Trophoblast cell (in vitro differentiated cells and primary cell): ENCODE results near the gene SMIM23.

Source experiments
- DNase-seq, 2 donors: peaks; one replicate each; pipeline ENCODE4 v3.0.0-alpha.2; 2016
- H2AFZ ChIP-seq: 2 replicates; pipeline ENCODE4 v1.6.1; 2013; ENCODE audit warnings: low read length, moderate library complexity, mild to moderate bottlenecking; ENCODE audit not compliant: insufficient read depth, poor library complexity
- H2AK5ac ChIP-seq: 2 replicates; pipeline ENCODE4 v1.6.1; 2013; ENCODE audit warnings: mild to moderate bottlenecking, low read length
- H2BK120ac ChIP-seq: 2 replicates; pipeline ENCODE4 v1.6.1; 2013; ENCODE audit warnings: low read length, mild to moderate bottlenecking, moderate library complexity; ENCODE audit not compliant: insufficient read depth, poor library complexity
- H2BK12ac ChIP-seq: 2 replicates; pipeline ENCODE4 v1.6.1; 2013; ENCODE audit warnings: mild to moderate bottlenecking, low read length, moderate library complexity
- H2BK5ac ChIP-seq: 2 replicates; pipeline ENCODE4 v1.6.1; 2013; ENCODE audit warnings: low read length, low read depth, moderate library complexity, mild to moderate bottlenecking; ENCODE audit not compliant: poor library complexity
- H3K14ac ChIP-seq: 2 replicates; pipeline ENCODE4 v1.6.1; 2013; ENCODE audit warnings: mild to moderate bottlenecking, low read length
- H3K18ac ChIP-seq: 2 replicates; pipeline ENCODE4 v1.6.1; 2013; ENCODE audit warnings: mild to moderate bottlenecking, low read length
- H3K23ac ChIP-seq: 2 replicates; pipeline ENCODE4 v1.6.1; 2013; ENCODE audit warnings: low read length
- H3K27ac ChIP-seq: 2 replicates; pipeline ENCODE4 v1.5.1; 2013; ENCODE audit warnings: low read depth, mild to moderate bottlenecking, inconsistent platforms, low read length, moderate library complexity
- H3K27me3 ChIP-seq: 2 replicates; pipeline ENCODE4 v1.6.1; 2013; ENCODE audit warnings: inconsistent platforms, mild to moderate bottlenecking, low read length, moderate library complexity; ENCODE audit not compliant: insufficient read depth
- H3K36me3 ChIP-seq, 2 experiments: 1 replicate in 1 of 2; 2 replicates in 1 of 2; pipeline ENCODE4 v1.6.1; 2013; ENCODE audit warnings: low read length in 2 of 2, mild to moderate bottlenecking in 2 of 2, moderate library complexity in 1 of 2; ENCODE audit not compliant: insufficient read depth in 2 of 2, control insufficient read depth in 1 of 2
- H3K4ac ChIP-seq: 2 replicates; pipeline ENCODE4 v1.6.1; 2013; ENCODE audit warnings: low read depth, mild to moderate bottlenecking, low read length, moderate library complexity
- H3K4me1 ChIP-seq, 2 experiments: 1 replicate in 1 of 2; 2 replicates in 1 of 2; pipeline ENCODE4 v1.6.1; 2013; ENCODE audit warnings: low read length in 2 of 2, mild to moderate bottlenecking in 2 of 2, moderate library complexity in 1 of 2; ENCODE audit not compliant: insufficient read depth in 2 of 2, control insufficient read depth in 1 of 2
- H3K4me2 ChIP-seq: 2 replicates; pipeline ENCODE4 v1.6.1; 2013; ENCODE audit warnings: inconsistent platforms, mild to moderate bottlenecking, low read length, moderate library complexity
- H3K4me3 ChIP-seq: 2 replicates; pipeline ENCODE4 v1.5.1; 2013; ENCODE audit warnings: mild to moderate bottlenecking, low read depth, low read length, inconsistent platforms
- H3K79me1 ChIP-seq: one replicate; pipeline ENCODE4 v1.6.1; 2013; ENCODE audit warnings: low read length
- H3K79me2 ChIP-seq: 2 replicates; pipeline ENCODE4 v1.6.1; 2013; ENCODE audit warnings: low read length, mild to moderate bottlenecking; ENCODE audit not compliant: control insufficient read depth, insufficient read depth, poor library complexity
- H3K9ac ChIP-seq: 2 replicates; pipeline ENCODE4 v1.6.1; 2013; ENCODE audit warnings: mild to moderate bottlenecking, low read length
- H3K9me3 ChIP-seq: 2 replicates; pipeline ENCODE4 v1.6.1; 2013; ENCODE audit warnings: low read depth, mild to moderate bottlenecking, control low read depth, inconsistent platforms, low read length; ENCODE audit not compliant: insufficient read depth
- H4K12ac ChIP-seq: 2 replicates; pipeline ENCODE4 v1.6.1; 2013; ENCODE audit warnings: low read depth, mild to moderate bottlenecking, low read length, moderate library complexity
- H4K8ac ChIP-seq: 2 replicates; pipeline ENCODE4 v1.6.1; 2013; ENCODE audit warnings: low read depth, mild to moderate bottlenecking, low read length, moderate library complexity
- H4K91ac ChIP-seq: one replicate; pipeline ENCODE4 v1.6.1; 2013; ENCODE audit warnings: low read depth, mild to moderate bottlenecking, low read length, moderate library complexity
- WGBS: extraction: QIAGEN DNeasy Blood & Tissue Kit; methylation state at CpG from one replicate; pipeline ENCODE4 v1.1.7; 2013; ENCODE audit warnings: missing lambda C conversion rate; ENCODE audit not compliant: insufficient read length, insufficient coverage; ENCODE audit errors: extremely low coverage; 5-methylcytosine and 5-hydroxymethylcytosine counted together

Gene SMIM23

GRCh38 chr5:171771856-171772255, 13.8 kb upstream of the SMIM23 start:
- no peaks in the 10 kb centered on the region for H3K36me3 ChIP-seq
- no peak overlapping the region for H2BK120ac ChIP-seq
- H2AFZ ChIP-seq: no peak overlapping the region
- no peak overlapping the region for H3K18ac ChIP-seq
- no peaks in the 10 kb centered on the region for H3K27me3 ChIP-seq
- no peak overlapping the region for H3K14ac ChIP-seq
- no peaks in the 10 kb centered on the region for H3K4me1 ChIP-seq
- H2BK5ac ChIP-seq: no peak overlapping the region
- H3K9me3 ChIP-seq: no peaks in the 10 kb centered on the region
- H3K4me3 ChIP-seq: no peak overlapping the region
- H3K4ac ChIP-seq: no peak overlapping the region
- no peak overlapping the region for H3K4me2 ChIP-seq
- no peak overlapping the region for H2AK5ac ChIP-seq
- H3K27ac ChIP-seq: no peak overlapping the region
- H3K79me2 ChIP-seq: no peaks in the 10 kb centered on the region
- DNase-seq: no peak
- H3K79me1 ChIP-seq: no peaks in the 10 kb centered on the region
- no peak overlapping the region for H4K12ac ChIP-seq
- no peak overlapping the region for H4K8ac ChIP-seq
- H4K91ac ChIP-seq: no peak overlapping the region
- no CpG with 5 or more reads among the region's 3 CpGs for WGBS
- H2BK12ac ChIP-seq: no peak overlapping the region
- no peak overlapping the region for H3K9ac ChIP-seq
- no peak overlapping the region for H3K23ac ChIP-seq

- no CpG with 5 or more reads among the region's 8 CpGs for WGBS
- no peak overlapping the region for H3K18ac ChIP-seq
Observed at GRCh38 chr5:171773106-171773505, 12.5 kb upstream of the SMIM23 start.

GRCh38 chr5:171774418-171774817, 11.2 kb upstream of the SMIM23 start:
- Histone ChIP-seq H4K8ac (no peak overlapping the region), H3K27ac (no peak overlapping the region), H4K91ac (no peak overlapping the region), H2AFZ (no peak overlapping the region), H3K79me2 (no peaks in the 10 kb centered on the region), H4K12ac (no peak overlapping the region), H3K14ac (no peak overlapping the region), H3K4ac (no peak overlapping the region), H2BK120ac (no peak overlapping the region), H3K18ac (no peak overlapping the region), H2BK5ac (no peak overlapping the region), H3K36me3 (no peaks in the 10 kb centered on the region), H3K9ac (no peak overlapping the region), H3K4me1 (no peaks in the 10 kb centered on the region), H3K79me1 (no peaks in the 10 kb centered on the region), H3K4me2 (no peak overlapping the region), H3K4me3 (no peak overlapping the region), H3K27me3 (no peaks in the 10 kb centered on the region), H2AK5ac (no peak overlapping the region), H2BK12ac (no peak overlapping the region), H3K23ac (no peak overlapping the region), H3K9me3 (peaks cover 2% of the 10 kb centered on the region)
- no CpG with 5 or more reads among the region's 9 CpGs for WGBS
- no peak for DNase-seq

More at GRCh38 chr5:171773106-171773505, 12.5 kb upstream of the SMIM23 start:
- no peaks in the 10 kb centered on the region for H3K27me3 ChIP-seq
- no peak overlapping the region for H3K4me3 ChIP-seq
- no peak overlapping the region for H4K12ac ChIP-seq
- no peak overlapping the region for H2AFZ ChIP-seq
- H3K23ac ChIP-seq: no peak overlapping the region
- H2BK12ac ChIP-seq: no peak overlapping the region
- no peak overlapping the region for H2AK5ac ChIP-seq
- no peak overlapping the region for H4K91ac ChIP-seq
- H2BK120ac ChIP-seq: no peak overlapping the region
- H2BK5ac ChIP-seq: no peak overlapping the region
- no peak overlapping the region for H3K27ac ChIP-seq
- no peak for DNase-seq
- no peak overlapping the region for H3K4me2 ChIP-seq
- no peaks in the 10 kb centered on the region for H3K9me3 ChIP-seq
- no peak overlapping the region for H3K9ac ChIP-seq
- no peaks in the 10 kb centered on the region for H3K79me1 ChIP-seq
- no peaks in the 10 kb centered on the region for H3K79me2 ChIP-seq
- no peak overlapping the region for H4K8ac ChIP-seq
- H3K36me3 ChIP-seq: no peaks in the 10 kb centered on the region
- H3K4ac ChIP-seq: no peak overlapping the region
- no peak overlapping the region for H3K14ac ChIP-seq
- no peaks in the 10 kb centered on the region for H3K4me1 ChIP-seq

GRCh38 chr5:171776213-171776612, 9.4 kb upstream of the SMIM23 start:
- no peak overlapping the region for H3K27ac ChIP-seq
- H4K91ac ChIP-seq: no peak overlapping the region
- no peak overlapping the region for H3K4ac ChIP-seq
- H3K36me3 ChIP-seq: no peaks in the 10 kb centered on the region
- no peaks in the 10 kb centered on the region for H3K79me2 ChIP-seq
- DNase-seq: no peak
- H3K14ac ChIP-seq: no peak overlapping the region
- H2BK12ac ChIP-seq: no peak overlapping the region
- no peaks in the 10 kb centered on the region for H3K79me1 ChIP-seq
- H2AFZ ChIP-seq: no peak overlapping the region
- no peak overlapping the region for H2BK120ac ChIP-seq
- H4K8ac ChIP-seq: no peak overlapping the region
- H3K27me3 ChIP-seq: no peaks in the 10 kb centered on the region
- H3K9ac ChIP-seq: no peak overlapping the region
- no peak overlapping the region for H3K4me2 ChIP-seq
- H2BK5ac ChIP-seq: no peak overlapping the region
- peaks cover 2% of the 10 kb centered on the region for H3K9me3 ChIP-seq
- no peak overlapping the region for H3K18ac ChIP-seq
- no peak overlapping the region for H2AK5ac ChIP-seq
- no peak overlapping the region for H4K12ac ChIP-seq
- WGBS: no CpG with 5 or more reads among the region's 12 CpGs
- H3K4me1 ChIP-seq: no peaks in the 10 kb centered on the region
- H3K4me3 ChIP-seq: no peak overlapping the region
- no peak overlapping the region for H3K23ac ChIP-seq
